ENCODE results near the gene DCANP1.

DNA sequence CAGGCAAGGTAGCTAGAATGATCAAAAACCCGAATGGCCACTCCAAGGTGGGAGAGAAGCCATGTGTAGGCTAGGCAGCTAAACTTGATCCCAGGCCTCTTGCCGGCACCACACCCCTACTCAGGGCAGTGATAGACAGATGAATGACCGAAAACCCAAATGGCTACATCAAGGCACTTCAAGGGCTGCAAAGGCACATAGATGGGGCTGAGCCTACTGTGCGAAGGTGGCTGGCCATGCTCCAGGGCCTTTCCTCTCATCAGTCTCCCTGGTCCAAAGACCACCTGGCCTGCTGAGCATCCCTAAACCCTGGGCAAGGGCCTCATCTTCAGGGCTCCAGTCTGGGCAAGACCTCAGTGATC is 8.7 kb upstream of the DCANP1 start:
- TF ChIP-seq, protein P1, sequence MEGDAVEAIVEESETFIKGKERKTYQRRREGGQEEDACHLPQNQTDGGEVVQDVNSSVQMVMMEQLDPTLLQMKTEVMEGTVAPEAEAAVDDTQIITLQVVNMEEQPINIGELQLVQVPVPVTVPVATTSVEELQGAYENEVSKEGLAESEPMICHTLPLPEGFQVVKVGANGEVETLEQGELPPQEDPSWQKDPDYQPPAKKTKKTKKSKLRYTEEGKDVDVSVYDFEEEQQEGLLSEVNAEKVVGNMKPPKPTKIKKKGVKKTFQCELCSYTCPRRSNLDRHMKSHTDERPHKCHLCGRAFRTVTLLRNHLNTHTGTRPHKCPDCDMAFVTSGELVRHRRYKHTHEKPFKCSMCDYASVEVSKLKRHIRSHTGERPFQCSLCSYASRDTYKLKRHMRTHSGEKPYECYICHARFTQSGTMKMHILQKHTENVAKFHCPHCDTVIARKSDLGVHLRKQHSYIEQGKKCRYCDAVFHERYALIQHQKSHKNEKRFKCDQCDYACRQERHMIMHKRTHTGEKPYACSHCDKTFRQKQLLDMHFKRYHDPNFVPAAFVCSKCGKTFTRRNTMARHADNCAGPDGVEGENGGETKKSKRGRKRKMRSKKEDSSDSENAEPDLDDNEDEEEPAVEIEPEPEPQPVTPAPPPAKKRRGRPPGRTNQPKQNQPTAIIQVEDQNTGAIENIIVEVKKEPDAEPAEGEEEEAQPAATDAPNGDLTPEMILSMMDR (IDR thresholded peaks at IDR 0.05), result no peak
- no peak for TF ChIP-seq POLR2A (IDR thresholded peaks at IDR 0.05; ENCODE audit: low read depth)
- TF ChIP-seq POLR2AphosphoS5 (IDR thresholded peaks at IDR 0.05), result no peak
- no peak for TF ChIP-seq EP300 (IDR thresholded peaks at IDR 0.05)

Data from esophagus muscularis mucosa (tissue), 4 donors.